Neural progenitor cell (in vitro differentiated cells): ENCODE results near the gene SHOC2.

Source experiments
- EZH2 ChIP-seq: fragments of 200-600 bp; sonication (generic); IDR thresholded peaks from 2 replicates; pipeline ENCODE4 v1.6.1; 2017; ENCODE audit warnings: antibody characterized with exemption, mild to moderate bottlenecking, moderate library complexity
- EZH2phosphoT487 ChIP-seq: fragments of 200-600 bp; sonication (generic); IDR thresholded peaks from 2 replicates; pipeline ENCODE4 v1.6.1; 2017; ENCODE audit warnings: antibody characterized with exemption
- TF ChIP-seq, protein P1 (sequence below): fragments of 200-600 bp; sonication (generic); IDR thresholded peaks from 2 replicates; pipeline ENCODE4 v1.5.1; 2017; ENCODE audit warnings: antibody characterized with exemption, mild to moderate bottlenecking

DNA sequence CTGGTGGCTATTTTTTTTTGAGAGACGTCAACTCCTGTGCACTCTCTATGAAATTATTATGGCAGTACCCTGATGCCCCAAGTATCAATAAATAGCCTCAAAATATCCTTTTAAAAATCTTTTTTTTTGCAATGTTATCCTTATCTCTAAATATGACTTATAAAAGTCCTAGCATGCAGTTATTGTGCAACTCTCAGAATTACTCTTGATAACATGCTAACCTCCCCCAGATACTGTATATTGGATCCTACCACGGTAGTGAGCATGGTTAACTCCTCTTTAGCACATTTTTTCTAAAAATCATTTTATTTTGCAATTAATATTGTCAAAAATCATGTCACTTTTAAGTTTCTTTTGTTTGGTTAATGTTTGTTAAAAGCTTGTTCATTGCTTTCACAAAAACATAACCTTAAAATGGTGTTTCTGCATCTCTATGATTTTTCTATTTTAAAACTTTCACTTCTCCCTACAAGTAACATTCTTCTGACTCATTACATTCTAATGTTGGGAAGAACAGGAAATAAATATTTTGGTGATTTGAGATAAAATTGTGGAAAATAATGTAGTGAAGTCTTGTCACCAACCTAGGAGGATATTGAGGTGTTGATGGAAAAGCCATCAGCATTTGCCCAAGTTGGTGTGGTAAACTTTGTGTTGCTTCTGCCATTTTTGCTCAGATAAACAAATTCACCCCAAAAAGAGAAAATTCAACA, 115.3 kb downstream of the SHOC2 start:
- TF ChIP-seq, protein P1, sequence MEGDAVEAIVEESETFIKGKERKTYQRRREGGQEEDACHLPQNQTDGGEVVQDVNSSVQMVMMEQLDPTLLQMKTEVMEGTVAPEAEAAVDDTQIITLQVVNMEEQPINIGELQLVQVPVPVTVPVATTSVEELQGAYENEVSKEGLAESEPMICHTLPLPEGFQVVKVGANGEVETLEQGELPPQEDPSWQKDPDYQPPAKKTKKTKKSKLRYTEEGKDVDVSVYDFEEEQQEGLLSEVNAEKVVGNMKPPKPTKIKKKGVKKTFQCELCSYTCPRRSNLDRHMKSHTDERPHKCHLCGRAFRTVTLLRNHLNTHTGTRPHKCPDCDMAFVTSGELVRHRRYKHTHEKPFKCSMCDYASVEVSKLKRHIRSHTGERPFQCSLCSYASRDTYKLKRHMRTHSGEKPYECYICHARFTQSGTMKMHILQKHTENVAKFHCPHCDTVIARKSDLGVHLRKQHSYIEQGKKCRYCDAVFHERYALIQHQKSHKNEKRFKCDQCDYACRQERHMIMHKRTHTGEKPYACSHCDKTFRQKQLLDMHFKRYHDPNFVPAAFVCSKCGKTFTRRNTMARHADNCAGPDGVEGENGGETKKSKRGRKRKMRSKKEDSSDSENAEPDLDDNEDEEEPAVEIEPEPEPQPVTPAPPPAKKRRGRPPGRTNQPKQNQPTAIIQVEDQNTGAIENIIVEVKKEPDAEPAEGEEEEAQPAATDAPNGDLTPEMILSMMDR: no peak
- TF ChIP-seq EZH2 (no peak), EZH2phosphoT487 (no peak)
